GM12878 (cell line): ENCODE data around the gene KLC4. TPM values are rescaled to one million over a fixed set of nuclear protein-coding genes. Genes with fewer than 3 reads are reported as not detected.

ENCODE experiments used
- CBFB ChIP-seq: IDR thresholded peaks from 2 replicates; pipeline ENCODE4 v1.6.1; 2016; ENCODE audit warnings: antibody characterized with exemption, low read depth
- EED ChIP-seq: sonication (generic); IDR thresholded peaks from 2 replicates; pipeline ENCODE4 v1.6.1; 2016; ENCODE audit warnings: antibody characterized with exemption, low read depth
- FOS ChIP-seq: IDR thresholded peaks from 3 replicates; pipeline ENCODE4 v1.6.1; 2011; ENCODE audit warnings: borderline replicate concordance; ENCODE audit not compliant: insufficient read length; ENCODE audit errors: extremely low read depth
- NFIC ChIP-seq: IDR thresholded peaks from 2 replicates; pipeline ENCODE4 v1.6.1; 2012; ENCODE audit warnings: low read depth, mild to moderate bottlenecking, inconsistent platforms, low read length, moderate library complexity
- NR2C1 ChIP-seq: fragments of 450-650 bp; IDR thresholded peaks from 2 replicates; pipeline ENCODE4 v1.6.1; 2017; ENCODE audit warnings: antibody characterized with exemption, mild to moderate bottlenecking, moderate library complexity
- RBBP5 ChIP-seq: fragments of 200-600 bp; sonication (generic); conservative IDR thresholded peaks from 2 replicates; pipeline ENCODE4 v1.6.1; 2016
- ZBED1 ChIP-seq: IDR thresholded peaks from 2 replicates; pipeline ENCODE4 v1.6.1; 2016; ENCODE audit warnings: borderline replicate concordance
- ZNF274 ChIP-seq: IDR thresholded peaks from one replicate; pipeline ENCODE4 v1.8.0; 2011; ENCODE audit not compliant: insufficient read length, insufficient read depth
- polyA plus RNA-seq, 11 experiments: library from polyadenylated mRNA; depleted of rRNA in 4 of 11; unstranded in 6 of 11; stranded (reverse) in 5 of 11; fragments of >200 nt; fragmentation: Nextera tagmentation in 4 of 11; fragmentation: Illumina TruSeq in 1 of 11; extraction: Ambion mirVana in 4 of 11; extraction: Trizol in 1 of 11; gene quantifications; 1 replicate in 1 of 11; 2 replicates in 10 of 11; pipeline versions ENCODE4 v1.2.1 to v1.2.3, GENCODE V29; 2011 to 2016; ENCODE audit warnings: inconsistent platforms in 2 of 11, missing spikeins in 2 of 11, low read depth in 1 of 11
- total RNA-seq, 4 experiments: library from RNA; depleted of rRNA in 3 of 4; stranded (reverse); fragments of >200 nt in 3 of 4; fragmentation: Illumina TruSeq in 1 of 4; extraction: Trizol in 1 of 4; gene quantifications; 2 replicates each; pipeline versions ENCODE4 v1.2.1 to v1.2.3, GENCODE V29; 2013 to 2021
- TF ChIP-seq, protein P1 (sequence below): fragments of 450-650 bp; formaldehyde crosslinking; IDR thresholded peaks from 2 replicates; pipeline ENCODE4 v1.4.0; 2020; ENCODE audit warnings: mild to moderate bottlenecking, moderate library complexity
- TF ChIP-seq, protein P2 (sequence below): fragments of 450-650 bp; IDR thresholded peaks from 2 replicates; pipeline ENCODE4 v1.6.1; 2018; ENCODE audit warnings: borderline replicate concordance, mild to moderate bottlenecking; ENCODE audit not compliant: partially characterized antibody
- TF ChIP-seq, protein P3 (sequence below): fragments of 450-650 bp; IDR thresholded peaks from 2 replicates; pipeline ENCODE4 v1.6.1; 2016; ENCODE audit warnings: mild to moderate bottlenecking, moderate library complexity, borderline replicate concordance
- TF ChIP-seq, protein P4 (sequence below): fragments of 450-650 bp; IDR thresholded peaks from 2 replicates; pipeline ENCODE4 v1.6.1; 2017; ENCODE audit warnings: mild to moderate bottlenecking
- TF ChIP-seq, protein P5 (sequence below): IDR thresholded peaks from 2 replicates; pipeline ENCODE4 v1.6.1; 2011; ENCODE audit warnings: mild to moderate bottlenecking, low read depth, low read length, moderate library complexity; ENCODE audit not compliant: insufficient replicate concordance

Gene KLC4
- total and polyA plus RNA-seq, 10 of the 15 experiments (the other 5 are each of a cell fraction or from before 2014, with no cell fraction given), result 0.90 to 13.4 (median 6.9) TPM

DNA sequence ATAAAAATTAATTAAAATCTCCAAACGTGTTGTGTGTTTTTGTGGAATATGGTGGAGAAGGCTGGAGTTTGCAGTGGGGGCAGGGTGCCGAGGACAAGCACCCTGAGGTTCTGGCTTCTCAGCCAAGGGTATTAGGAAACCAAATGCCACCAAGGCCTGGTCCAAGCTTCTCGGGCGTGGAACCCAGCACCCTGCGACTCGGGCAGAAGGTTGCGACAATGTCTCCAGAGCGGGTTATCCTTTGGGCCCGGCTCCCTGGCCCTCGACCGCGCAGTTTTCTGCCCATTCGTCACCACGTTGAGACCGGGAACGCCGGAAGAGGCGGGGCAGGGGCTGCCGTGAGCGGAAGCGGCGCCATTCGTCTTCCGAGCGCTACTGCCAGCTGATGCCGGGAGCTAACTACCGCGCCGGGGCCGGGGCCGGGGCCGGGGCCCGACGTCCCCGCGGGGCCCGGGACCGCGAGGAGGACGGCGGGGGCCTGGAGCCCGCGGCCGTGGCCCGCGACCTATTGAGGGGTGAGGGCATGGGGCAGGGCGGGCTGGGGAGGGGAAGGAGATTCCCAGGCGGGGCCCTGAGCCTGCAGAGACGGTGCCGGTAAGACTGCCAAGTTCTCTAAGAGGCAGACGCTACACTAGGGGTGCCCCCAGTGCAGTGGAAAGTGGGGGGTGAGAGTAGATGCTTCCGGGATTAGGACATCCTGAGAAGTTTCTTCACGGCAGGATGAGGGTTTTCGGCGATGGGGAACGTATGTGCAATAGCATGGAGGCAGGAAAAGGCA is 38.0 kb upstream of the KLC4 start, which contains the start of gene RRP36 (continued):
- TF ChIP-seq, protein P1, sequence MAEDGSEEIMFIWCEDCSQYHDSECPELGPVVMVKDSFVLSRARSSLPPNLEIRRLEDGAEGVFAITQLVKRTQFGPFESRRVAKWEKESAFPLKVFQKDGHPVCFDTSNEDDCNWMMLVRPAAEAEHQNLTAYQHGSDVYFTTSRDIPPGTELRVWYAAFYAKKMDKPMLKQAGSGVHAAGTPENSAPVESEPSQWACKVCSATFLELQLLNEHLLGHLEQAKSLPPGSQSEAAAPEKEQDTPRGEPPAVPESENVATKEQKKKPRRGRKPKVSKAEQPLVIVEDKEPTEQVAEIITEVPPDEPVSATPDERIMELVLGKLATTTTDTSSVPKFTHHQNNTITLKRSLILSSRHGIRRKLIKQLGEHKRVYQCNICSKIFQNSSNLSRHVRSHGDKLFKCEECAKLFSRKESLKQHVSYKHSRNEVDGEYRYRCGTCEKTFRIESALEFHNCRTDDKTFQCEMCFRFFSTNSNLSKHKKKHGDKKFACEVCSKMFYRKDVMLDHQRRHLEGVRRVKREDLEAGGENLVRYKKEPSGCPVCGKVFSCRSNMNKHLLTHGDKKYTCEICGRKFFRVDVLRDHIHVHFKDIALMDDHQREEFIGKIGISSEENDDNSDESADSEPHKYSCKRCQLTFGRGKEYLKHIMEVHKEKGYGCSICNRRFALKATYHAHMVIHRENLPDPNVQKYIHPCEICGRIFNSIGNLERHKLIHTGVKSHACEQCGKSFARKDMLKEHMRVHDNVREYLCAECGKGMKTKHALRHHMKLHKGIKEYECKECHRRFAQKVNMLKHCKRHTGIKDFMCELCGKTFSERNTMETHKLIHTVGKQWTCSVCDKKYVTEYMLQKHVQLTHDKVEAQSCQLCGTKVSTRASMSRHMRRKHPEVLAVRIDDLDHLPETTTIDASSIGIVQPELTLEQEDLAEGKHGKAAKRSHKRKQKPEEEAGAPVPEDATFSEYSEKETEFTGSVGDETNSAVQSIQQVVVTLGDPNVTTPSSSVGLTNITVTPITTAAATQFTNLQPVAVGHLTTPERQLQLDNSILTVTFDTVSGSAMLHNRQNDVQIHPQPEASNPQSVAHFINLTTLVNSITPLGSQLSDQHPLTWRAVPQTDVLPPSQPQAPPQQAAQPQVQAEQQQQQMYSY, result no peak
- TF ChIP-seq EED, result no peak; the same call in 1 of the 2 replicates
- no peak for TF ChIP-seq ZNF274
- TF ChIP-seq, protein P2, sequence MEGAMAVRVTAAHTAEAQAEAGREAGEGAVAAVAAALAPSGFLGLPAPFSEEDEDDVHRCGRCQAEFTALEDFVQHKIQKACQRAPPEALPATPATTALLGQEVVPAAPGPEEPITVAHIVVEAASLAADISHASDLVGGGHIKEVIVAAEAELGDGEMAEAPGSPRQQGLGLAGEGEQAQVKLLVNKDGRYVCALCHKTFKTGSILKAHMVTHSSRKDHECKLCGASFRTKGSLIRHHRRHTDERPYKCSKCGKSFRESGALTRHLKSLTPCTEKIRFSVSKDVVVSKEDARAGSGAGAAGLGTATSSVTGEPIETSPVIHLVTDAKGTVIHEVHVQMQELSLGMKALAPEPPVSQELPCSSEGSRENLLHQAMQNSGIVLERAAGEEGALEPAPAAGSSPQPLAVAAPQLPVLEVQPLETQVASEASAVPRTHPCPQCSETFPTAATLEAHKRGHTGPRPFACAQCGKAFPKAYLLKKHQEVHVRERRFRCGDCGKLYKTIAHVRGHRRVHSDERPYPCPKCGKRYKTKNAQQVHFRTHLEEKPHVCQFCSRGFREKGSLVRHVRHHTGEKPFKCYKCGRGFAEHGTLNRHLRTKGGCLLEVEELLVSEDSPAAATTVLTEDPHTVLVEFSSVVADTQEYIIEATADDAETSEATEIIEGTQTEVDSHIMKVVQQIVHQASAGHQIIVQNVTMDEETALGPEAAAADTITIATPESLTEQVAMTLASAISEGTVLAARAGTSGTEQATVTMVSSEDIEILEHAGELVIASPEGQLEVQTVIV, result no peak
- TF ChIP-seq CBFB, result 0 out of 2 replicates have a peak, but pooled peaks have one; percentile 34
- TF ChIP-seq NR2C1, result peak; percentile 23; the same call in 1 of the 2 replicates
- no peak for TF ChIP-seq ZBED1
- no peak for TF ChIP-seq FOS
- TF ChIP-seq, protein P3, sequence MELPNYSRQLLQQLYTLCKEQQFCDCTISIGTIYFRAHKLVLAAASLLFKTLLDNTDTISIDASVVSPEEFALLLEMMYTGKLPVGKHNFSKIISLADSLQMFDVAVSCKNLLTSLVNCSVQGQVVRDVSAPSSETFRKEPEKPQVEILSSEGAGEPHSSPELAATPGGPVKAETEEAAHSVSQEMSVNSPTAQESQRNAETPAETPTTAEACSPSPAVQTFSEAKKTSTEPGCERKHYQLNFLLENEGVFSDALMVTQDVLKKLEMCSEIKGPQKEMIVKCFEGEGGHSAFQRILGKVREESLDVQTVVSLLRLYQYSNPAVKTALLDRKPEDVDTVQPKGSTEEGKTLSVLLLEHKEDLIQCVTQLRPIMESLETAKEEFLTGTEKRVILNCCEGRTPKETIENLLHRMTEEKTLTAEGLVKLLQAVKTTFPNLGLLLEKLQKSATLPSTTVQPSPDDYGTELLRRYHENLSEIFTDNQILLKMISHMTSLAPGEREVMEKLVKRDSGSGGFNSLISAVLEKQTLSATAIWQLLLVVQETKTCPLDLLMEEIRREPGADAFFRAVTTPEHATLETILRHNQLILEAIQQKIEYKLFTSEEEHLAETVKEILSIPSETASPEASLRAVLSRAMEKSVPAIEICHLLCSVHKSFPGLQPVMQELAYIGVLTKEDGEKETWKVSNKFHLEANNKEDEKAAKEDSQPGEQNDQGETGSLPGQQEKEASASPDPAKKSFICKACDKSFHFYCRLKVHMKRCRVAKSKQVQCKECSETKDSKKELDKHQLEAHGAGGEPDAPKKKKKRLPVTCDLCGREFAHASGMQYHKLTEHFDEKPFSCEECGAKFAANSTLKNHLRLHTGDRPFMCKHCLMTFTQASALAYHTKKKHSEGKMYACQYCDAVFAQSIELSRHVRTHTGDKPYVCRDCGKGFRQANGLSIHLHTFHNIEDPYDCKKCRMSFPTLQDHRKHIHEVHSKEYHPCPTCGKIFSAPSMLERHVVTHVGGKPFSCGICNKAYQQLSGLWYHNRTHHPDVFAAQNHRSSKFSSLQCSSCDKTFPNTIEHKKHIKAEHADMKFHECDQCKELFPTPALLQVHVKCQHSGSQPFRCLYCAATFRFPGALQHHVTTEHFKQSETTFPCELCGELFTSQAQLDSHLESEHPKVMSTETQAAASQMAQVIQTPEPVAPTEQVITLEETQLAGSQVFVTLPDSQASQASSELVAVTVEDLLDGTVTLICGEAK, result peak; percentile 80; the same call in 1 of the 2 replicates
- no peak for TF ChIP-seq RBBP5
- TF ChIP-seq, protein P4, sequence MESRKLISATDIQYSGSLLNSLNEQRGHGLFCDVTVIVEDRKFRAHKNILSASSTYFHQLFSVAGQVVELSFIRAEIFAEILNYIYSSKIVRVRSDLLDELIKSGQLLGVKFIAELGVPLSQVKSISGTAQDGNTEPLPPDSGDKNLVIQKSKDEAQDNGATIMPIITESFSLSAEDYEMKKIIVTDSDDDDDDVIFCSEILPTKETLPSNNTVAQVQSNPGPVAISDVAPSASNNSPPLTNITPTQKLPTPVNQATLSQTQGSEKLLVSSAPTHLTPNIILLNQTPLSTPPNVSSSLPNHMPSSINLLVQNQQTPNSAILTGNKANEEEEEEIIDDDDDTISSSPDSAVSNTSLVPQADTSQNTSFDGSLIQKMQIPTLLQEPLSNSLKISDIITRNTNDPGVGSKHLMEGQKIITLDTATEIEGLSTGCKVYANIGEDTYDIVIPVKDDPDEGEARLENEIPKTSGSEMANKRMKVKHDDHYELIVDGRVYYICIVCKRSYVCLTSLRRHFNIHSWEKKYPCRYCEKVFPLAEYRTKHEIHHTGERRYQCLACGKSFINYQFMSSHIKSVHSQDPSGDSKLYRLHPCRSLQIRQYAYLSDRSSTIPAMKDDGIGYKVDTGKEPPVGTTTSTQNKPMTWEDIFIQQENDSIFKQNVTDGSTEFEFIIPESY, result no peak
- TF ChIP-seq NFIC, result no peak
- TF ChIP-seq, protein P5, sequence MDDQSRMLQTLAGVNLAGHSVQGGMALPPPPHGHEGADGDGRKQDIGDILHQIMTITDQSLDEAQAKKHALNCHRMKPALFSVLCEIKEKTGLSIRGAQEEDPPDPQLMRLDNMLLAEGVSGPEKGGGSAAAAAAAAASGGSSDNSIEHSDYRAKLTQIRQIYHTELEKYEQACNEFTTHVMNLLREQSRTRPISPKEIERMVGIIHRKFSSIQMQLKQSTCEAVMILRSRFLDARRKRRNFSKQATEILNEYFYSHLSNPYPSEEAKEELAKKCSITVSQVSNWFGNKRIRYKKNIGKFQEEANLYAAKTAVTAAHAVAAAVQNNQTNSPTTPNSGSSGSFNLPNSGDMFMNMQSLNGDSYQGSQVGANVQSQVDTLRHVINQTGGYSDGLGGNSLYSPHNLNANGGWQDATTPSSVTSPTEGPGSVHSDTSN, result peak; percentile 35
